GM21526 (cell line): ENCODE measurements around the gene ANKRD23.

Source experiments
- ATAC-seq: cut with Tn5 transposase; IDR thresholded peaks from one replicate; pipeline ENCODE4 v1.9.1; 2021; ENCODE audit warnings: moderate library complexity; ENCODE audit not compliant: unreplicated experiment, low FRiP score

The ANKRD23 gene

DNA sequence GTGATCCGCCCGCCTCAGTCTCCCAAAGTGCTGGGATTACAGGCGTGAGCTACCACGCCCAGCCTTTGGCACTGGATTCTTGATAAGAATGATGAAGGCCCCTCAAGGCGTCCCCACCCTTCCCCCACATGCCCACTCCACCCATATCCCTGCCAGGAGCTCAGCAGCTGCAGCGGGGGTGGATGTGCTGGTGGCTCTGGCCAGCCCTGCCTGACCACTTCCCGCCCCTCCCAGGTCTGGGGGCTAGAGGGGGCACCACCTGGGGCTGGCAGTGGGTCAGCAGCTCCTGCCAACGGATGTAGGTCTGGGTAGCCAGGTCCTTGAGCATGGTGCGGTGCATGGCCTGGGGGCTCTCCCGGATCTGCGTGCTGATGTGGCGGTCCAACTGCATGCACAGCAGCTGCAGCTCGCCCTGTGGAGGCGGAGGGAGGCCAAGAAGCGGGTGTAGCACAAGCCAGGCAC is 33.8 kb upstream of the ANKRD23 start:
- ATAC-seq: no peak

DNA sequence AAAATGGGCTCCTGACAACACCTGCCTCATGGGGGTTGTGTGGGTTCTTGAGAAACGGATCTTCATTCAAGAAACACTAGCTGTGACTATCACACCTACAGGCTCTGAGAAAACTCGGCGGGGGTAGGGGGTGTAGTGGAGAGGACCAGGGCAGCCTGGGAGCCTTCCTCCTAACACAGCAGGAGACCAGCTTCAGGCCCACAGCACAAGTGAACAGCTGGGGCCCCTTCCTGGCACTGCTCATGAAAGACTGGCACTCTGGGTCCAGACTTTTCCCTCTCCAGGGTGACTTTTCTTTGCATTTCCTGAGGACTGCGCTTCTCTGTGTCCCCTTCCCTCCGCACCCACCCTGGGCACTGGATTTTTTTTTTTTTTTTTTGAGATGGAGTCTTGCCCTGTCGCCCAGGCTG is 33.2 kb upstream of the ANKRD23 start:
- no peak for ATAC-seq

DNA sequence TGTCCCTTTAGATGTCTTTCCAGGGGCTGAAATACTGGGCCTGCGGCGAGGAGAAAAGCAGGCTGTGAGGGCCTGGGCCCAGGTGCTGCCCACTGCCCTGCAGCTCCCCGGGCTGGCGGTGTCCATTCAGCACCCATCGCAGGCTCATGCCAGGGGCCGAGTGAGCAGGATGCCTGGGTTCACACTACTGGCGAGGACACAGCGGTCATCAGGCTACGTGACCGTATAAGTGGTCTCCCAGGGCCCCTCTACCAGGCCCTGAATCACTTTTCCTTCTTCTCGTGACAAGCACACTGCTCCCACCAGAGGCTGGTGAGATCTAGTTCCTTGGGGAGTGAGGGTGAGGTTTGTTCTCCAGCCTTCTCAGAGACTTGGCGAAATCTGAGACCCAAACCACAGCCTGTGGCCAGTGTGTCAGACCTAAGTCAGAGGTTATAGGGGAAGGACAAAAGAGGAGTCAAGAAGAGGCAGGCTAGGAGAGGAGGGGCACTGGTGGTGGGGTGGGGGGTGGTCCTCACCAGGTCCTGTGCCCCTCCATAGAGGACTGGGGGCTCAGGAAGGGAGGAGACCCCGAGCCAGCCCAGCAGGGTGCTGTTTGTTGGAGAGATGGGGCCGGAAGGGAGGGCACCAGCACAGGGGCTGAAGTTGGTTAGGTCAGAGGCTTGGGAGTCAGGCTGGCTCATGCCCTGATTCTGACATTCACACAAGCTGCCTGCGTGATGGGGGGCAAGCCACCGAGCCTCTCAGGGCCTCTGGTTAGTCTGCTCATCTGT is 32.6 kb upstream of the ANKRD23 start:
- ATAC-seq: no peak

DNA sequence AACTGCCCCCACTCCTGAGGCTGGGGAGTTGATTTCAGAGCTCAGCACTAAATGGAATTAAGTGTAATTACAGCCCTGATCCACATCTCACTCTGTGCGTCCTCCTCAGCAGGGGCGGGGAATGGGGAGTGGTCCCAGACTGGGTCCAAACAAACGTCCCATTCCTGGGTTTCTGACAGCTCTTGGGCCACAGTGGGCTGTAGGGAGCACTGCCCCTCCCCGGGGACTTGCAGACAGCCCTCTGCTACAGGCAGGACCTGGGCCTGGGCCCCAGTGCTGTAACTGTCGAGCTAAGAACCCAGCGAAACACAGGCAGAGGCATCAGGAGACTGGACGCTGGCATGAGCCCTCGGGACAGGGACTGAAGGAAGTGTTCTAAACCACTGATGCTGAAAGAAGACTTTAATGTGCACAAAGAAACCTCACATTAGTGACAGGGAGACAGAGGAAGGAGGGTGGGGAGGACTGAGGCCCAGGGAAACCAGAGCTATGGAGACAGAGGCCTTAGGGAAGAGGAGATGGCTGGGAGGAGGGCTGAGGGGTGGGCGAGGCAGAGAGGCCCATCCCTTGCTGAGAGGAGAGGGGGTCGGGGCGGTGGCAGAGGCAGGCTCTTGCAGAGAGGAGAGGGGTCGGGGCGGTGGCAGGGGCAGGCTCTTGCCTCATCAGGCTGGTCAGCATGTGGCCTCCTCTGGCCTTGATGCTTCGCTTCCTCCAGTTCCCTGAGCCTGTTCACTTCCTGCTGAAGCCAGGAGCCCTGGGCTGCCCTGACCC is 31.9 kb upstream of the ANKRD23 start:
- no peak for ATAC-seq

DNA sequence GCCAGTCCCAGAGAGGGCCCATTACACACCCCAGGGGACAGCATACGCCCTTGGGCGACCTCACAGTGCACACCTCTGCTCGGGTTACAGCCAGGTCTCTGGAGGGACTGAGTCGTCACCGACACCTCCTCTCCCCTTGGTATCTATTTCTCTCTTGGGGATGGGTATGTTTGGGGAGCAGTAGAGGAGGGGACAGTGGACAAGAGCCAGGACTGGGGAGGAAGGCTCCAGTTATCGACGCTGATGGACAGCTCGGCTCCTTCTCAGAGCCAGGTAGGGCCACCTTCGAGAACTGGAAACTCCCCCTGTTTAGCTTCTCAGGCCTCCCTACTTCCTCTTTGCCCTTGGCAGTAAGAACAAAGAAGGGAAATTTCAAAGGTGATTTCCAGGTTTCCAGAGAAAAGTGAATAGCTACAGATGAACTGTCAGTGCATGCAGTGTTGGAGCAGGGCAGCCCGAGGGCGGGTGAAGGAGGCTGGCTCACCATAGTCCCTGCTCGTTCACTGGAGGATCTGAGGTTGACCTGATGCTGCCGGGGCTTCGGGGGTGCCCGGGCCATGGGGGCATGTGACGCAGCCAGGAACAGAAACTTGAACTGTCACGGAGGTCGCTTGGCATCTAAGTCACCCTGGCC is 30.5 kb upstream of the ANKRD23 start:
- ATAC-seq: no peak

DNA sequence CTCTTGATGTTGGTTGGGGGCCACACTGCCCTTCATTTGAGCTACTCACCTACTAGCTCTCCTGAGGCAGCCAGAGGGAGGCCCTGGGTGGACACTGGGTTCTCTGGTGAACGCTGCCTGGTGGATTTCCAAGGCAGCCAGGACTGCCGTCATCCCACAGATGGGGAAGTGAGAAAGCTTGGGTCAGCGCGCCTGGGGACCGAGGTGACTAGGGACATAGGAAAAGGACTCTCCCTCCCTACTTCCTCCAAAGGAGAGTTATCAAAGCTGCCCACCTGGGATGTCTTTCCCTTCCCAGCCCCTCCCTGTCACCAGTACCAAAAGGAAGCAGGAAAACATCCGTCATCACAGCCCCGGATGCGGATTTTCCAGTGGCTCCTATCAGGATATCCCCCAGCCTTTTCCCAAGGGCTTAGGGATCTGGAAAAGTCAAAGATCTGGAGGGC is 29.9 kb upstream of the ANKRD23 start:
- ATAC-seq: no peak

DNA sequence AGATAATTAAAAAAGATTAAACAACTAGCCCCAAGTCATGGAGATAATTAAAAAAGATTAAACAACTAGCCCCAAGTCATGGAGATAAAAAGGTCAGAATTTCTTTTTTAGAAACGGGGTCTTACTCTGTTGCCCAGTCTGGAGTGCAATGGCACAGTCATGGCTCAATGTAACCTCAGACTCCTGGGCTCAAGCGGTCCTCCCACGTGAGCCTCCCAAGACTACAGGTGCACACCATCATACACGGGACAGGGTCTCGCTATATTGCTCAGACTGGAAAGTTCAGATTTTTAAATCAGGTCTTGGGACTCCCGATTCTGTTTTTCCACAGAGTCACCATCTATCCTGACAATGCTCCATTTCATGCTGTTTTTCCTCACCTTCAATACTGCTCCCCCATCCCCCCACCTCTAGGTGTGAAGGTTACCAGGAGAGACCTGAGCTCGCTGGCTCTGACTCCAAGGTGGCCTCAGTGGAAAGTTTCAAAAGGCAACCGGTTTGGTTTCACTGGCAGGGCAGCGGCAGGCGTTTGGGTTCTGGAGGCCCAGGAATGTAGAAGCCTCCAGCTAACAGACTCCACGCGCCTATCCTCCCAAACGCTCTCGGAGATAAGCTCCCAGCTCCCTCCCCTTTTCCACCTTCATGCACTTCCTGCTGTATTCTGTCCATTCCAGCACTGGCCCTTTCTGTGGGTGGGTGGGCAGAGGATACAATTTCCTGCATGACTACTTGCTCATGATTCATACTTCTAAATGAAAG is 28.9 kb upstream of the ANKRD23 start:
- ATAC-seq: no peak

DNA sequence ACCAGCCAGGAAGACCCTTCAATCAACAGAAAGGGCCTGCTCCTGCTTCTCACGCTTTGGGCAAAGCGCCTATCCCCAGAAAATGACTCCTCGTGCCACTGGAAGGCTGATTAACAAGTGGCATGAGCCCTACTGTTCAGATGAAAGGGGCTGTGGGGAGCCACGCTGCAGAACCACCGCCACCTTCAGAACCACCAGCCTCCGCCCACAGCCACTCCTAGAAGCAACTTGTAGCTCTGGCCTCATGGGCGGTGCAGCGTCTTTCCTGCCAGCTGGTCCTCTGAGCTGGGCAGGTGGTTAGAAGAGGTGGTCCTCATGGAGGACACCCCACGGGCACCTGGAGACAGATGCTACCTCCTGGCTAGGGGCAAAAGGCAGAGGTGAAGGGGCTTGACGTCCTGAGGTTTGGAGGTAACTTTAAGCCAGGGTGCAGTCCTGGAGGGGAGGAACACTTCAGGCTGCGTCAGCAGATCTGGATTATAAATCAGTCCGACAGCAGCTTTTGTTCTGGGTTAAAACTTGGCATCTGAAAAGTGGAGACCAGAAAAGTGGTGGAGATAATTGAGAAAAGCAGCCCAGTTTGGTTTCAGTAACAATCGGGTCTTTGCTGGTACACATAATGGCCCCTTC is 26.9 kb upstream of the ANKRD23 start:
- ATAC-seq: no peak

DNA sequence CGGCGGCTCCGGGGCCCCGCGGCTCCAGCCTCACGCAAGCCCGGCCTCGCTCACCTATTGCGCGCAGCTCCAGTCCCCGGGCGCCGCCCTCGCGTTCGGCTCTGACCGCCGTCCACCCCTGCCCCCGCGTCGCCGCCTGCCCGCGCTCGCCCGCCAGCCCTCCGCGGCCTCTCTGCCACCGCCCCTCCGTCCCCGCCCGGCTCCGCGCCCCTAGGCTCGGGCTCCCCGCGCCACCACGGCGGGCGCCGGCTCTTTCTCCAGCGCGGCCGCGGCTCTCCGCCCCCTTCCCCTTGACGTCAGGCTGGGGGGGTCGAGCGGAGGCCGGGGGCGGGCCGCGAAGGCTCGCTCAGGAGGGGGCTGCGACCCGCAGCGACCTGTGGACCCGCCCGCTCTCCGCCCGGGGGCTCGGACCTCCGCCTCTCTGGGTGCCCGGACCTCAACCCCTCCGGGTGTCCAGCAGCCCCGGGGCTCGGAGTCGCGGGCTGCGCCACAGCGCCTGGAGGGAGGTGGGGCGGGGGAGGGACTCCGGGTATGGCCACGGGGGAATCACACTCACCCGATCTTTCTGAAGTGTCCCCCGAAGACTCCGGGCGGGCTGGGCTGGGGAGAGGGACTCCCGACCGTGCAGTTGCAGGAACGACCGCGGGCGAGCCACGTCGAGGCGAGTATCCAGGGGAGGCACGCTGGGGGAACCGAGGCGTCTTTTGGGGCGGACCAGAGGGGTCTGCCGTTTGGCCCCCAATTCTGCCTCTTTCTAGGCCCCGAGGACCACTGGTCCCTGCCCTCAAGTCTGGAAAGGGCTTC is 26.2 kb upstream of the ANKRD23 start, which contains the start of gene SEMA4C:
Gene SEMA4C (minus strand): TSS at position 259 of the 804 bp plus-strand sequence. CDS start 2,194 bp downstream, outside the sequence.
- ATAC-seq: no peak

DNA sequence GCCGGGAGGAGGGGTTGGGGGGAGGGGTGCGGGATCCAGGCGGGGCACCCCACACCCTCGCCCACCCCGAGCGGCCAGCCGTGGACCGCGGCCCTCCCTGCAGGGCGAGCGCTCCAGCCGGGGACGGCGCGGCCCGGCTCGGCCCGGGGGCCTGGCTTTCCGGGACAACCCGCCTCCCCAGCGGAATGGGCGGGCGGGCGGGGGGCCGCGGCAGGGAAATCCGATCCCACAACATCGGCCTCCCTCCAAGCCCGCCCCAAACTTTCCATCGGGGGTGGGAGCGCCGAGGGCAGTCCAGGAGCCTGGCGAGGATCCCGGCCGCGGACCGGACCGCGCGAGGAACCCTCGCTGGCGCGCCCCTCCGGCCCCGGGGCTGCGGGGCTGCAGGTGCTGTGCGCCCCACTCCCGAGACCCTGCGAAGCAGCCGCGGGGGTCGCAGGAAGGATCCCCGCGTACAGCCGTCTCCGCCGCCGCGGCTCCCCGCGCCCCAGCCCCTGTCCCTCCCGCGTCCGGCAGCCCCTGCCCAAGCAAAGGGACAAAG is 25.5 kb upstream of the ANKRD23 start:
- ATAC-seq: no peak

DNA sequence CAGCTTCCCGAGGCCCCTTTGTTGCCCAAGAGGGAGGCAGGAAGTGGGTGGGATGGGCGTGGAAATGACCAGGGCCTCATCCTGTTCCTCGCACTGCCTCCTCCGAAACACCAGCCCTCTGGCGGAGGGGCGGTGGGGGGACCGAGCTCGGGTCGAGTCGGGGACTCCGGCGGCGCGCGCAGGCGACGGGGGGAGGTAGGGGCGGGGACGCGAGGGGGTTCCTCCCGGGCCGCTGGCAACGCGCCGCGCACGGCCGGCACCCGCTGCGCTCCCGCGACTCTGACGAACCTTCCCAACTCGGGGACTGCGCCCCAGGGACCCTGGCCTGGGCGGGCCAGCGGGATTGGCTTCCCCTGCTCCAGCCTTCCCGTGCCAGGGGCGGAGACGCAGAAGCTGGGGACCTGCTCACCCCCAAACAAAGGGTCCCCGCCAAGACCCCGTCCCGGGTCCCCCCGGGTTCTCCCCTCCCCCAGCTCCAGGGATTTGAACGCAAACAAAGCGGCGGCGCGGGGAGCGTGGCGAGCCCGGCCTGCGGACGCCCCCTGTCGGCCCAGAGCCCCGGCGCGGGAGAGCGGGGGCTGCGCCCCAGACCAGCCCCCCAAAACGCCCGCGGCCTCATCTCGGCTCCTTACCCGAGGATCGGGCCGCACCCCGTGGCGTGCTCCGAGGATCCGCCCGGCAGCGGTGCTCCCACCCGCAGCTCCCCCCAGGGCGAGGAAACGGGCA is 24.9 kb upstream of the ANKRD23 start:
- ATAC-seq: no peak

DNA sequence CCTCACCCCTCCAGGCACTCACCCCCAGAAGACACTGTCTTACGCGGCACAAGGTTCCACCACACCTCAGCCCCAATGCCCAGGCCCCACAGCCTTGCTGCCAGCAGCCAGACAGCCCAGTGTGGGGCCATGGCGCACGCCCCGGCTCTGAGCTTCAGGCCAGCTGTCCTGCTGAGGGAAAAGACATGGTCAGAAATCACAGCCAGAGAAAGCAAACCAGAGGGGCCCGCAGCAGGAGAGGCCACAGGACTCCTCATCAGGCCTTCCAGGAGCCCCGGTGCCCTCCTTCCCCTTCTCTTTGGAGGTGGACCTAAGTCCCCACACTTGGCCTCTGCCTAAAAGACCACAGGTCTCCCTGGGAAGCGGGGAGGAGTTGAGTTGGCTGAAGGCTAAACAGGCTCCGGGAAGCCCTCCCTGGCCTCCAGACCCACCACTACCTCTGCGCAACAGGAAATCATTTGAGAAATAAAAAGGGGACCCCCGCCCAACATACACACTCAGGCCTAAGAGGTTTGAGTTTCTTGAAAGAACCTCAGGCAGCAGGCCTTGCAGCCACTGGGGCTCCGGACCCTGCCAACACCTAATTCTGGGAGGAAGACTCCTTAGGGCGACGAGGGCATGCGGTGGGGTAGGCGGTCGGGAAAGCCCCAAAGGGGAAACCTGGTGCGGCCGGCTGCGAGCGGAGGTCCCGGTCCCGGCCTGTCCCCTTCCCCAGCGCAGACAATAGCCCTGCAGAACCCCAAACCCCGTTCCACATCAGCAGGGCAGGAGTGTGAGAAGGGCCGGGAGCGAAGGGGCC is 24.1 kb upstream of the ANKRD23 start:
- ATAC-seq: no peak

DNA sequence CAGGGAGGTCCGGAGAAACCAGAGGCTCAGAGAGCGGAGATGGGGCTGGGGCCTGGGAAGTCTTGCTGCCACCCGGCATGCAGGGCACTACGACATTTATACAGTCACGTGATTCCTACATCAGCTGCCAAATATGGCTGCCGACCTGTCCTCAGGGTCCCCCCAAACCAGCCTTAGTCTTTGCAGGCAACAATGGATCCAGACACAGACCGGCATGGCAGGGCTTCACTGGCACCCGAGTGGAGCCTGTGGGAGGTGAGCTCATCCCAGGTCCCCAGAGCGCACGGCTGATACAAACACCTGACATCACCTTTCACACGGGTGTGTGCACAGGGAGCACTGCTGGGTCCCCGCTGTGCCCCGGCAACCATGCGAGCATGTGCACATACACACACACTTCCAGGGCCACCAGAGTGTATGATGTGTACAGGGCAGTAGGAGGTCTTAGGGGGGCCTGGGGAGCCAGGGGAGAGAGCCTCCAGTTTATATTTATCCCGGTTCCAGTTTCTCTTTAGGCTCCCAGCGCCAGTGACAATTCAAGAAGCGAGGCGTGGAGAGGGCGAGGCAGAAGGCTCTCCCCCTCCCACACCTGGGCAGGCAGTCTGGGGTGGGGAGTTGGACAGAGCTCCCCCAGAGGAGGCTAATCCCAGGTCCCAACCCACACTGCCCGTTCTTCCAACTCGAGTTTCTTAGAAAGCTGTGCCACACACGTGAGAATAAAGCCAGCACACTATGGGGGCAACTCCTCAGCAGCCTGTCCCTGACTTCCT is 23.4 kb upstream of the ANKRD23 start:
- no peak for ATAC-seq

DNA sequence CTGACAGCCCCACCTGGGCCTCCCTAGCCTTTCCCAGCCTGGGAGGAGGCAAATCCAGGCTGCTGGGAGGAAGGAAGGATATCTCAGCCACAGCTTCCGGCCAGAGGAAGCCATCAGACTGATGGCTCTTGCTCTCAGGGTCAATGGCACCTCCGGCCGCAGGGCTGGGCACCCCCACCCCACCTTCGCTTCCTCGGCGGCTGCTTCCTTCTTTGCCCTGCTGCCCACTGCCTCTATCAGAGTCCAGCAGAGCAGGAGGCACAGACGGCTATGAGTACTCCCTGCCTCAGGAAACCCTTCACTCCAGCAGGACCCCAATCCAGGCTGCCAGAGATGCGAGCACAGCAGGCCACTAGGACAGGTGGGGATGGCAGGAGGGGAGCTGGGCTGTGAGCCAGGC is 22.8 kb upstream of the ANKRD23 start:
- no peak for ATAC-seq

DNA sequence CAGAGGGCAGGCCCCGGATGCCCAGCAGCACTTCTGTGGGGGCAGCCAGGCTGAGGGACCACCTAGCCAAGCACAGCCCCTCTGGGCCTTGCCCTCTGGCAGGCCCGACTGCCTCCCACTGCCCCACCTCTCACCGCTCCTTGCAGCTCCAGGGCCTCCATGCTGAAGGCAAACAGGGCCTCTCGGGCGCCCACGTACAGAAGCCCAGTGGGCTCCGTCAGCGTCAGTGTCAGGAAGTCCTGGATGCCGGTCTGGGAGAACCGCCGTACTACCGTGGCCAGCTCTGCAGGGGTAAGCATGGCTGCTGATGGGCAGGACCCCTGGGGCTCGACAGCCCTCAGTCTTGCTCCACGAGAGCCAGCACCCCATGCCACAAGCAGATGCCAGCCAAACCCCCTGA is 22.3 kb upstream of the ANKRD23 start:
- no peak for ATAC-seq

DNA sequence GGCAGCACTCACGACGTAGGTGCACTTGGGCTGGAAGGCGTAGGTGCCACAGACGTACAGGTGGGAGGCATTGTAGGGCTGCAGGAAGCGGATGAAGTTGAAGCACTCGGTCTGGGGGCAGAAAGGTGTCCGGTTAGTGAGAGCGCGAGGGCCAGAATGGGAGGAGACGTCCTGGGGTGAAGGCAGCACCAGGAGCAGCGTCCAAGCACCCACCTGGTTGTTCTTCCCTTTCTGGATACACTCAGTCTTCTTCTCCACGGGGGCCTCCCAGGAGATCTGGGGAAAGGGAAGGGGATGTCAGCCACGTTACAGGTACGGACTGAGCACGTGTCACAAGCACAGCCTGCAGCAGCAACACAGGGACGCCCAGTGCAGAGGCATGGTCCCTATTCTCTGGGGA is 21.8 kb upstream of the ANKRD23 start:
- no peak for ATAC-seq
